Nephron (organoid): Measurements from ENCODE around the gene TMEM208.
A peak's percentile ranks its signal among the peaks of the same experiment; 100 is the strongest.

Experiments
- H3K27ac Mint-ChIP-seq, 3 experiments: 2 replicates each; pipeline ENCODE4 v1.8.0; 2020; ENCODE audit warnings: mixed read lengths in 3 of 3, mild to moderate bottlenecking in 2 of 3, moderate library complexity in 1 of 3
- H3K27me3 Mint-ChIP-seq: 2 replicates; pipeline ENCODE4 v1.8.0; 2021; ENCODE audit warnings: low read depth, mild to moderate bottlenecking, moderate library complexity, mixed read lengths
- H3K36me3 Mint-ChIP-seq: 2 replicates; pipeline ENCODE4 v1.8.0; 2020; ENCODE audit warnings: low read depth, mixed read lengths
- H3K4me1 Mint-ChIP-seq: 2 replicates; pipeline ENCODE4 v1.8.0; 2020; ENCODE audit warnings: mixed read lengths
- H3K4me3 Mint-ChIP-seq, 3 experiments: 2 replicates each; pipeline ENCODE4 v1.8.0; 2020; ENCODE audit warnings: mild to moderate bottlenecking in 3 of 3, mixed read lengths in 3 of 3, moderate library complexity in 2 of 3
- H3K9me3 Mint-ChIP-seq: 2 replicates; pipeline ENCODE4 v1.8.0; 2020; ENCODE audit warnings: mixed read lengths
- TF ChIP-seq, protein P1 (sequence below), 3 experiments: fragments of 200-600 bp; sonication (generic); IDR thresholded peaks; one replicate each; pipeline ENCODE4 v1.5.0; 2021; ENCODE audit warnings: antibody characterized with exemption in 3 of 3; ENCODE audit not compliant: unreplicated experiment in 3 of 3

Gene TMEM208

DNA sequence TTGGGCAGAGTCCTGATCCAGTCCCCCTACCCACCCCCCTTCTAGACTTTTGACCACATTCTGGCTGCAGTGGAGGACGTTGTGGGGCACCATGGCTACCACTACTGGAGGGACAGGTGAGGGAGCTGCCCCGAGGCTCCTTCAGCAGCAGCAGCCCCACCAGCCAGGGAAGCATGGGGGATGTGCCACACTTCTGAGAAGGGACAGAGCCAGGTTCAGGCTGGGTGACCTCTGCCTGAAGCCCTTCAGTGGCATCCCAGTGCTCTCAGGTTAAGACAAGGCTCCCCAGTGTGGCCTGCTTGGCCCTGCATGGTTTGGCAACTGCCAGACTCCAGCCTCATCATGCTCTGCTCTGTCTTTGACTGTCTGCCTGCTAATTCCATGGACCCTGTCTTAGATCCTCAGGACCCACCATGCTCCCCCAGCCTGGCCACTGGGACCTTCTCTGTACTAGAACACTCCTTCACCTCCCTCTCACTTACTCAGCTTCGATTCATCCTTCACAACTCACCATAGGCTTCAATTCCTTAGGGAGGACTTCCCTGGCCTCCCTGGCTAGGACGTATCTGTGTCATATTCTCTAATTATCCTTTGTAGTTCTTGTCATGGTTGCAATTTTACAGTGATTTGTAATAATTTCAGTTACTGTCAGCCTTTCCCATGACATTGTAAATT lies 30.7 kb downstream of the TMEM208 start:
- Mint-ChIP-seq H3K9me3 (no peaks in the 10 kb centered on the region), H3K4me3 (no peak overlapping the region), H3K36me3 (no peaks in the 10 kb centered on the region), H3K4me1 (peaks cover 10% of the 10 kb centered on the region), H3K27me3 (peaks cover 2% of the 10 kb centered on the region), H3K27ac (no peak overlapping the region)
- TF ChIP-seq, protein P1, sequence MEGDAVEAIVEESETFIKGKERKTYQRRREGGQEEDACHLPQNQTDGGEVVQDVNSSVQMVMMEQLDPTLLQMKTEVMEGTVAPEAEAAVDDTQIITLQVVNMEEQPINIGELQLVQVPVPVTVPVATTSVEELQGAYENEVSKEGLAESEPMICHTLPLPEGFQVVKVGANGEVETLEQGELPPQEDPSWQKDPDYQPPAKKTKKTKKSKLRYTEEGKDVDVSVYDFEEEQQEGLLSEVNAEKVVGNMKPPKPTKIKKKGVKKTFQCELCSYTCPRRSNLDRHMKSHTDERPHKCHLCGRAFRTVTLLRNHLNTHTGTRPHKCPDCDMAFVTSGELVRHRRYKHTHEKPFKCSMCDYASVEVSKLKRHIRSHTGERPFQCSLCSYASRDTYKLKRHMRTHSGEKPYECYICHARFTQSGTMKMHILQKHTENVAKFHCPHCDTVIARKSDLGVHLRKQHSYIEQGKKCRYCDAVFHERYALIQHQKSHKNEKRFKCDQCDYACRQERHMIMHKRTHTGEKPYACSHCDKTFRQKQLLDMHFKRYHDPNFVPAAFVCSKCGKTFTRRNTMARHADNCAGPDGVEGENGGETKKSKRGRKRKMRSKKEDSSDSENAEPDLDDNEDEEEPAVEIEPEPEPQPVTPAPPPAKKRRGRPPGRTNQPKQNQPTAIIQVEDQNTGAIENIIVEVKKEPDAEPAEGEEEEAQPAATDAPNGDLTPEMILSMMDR (IDR thresholded peaks at IDR 0.05; ENCODE audit: unreplicated experiment in 3 of 3): no peak

DNA sequence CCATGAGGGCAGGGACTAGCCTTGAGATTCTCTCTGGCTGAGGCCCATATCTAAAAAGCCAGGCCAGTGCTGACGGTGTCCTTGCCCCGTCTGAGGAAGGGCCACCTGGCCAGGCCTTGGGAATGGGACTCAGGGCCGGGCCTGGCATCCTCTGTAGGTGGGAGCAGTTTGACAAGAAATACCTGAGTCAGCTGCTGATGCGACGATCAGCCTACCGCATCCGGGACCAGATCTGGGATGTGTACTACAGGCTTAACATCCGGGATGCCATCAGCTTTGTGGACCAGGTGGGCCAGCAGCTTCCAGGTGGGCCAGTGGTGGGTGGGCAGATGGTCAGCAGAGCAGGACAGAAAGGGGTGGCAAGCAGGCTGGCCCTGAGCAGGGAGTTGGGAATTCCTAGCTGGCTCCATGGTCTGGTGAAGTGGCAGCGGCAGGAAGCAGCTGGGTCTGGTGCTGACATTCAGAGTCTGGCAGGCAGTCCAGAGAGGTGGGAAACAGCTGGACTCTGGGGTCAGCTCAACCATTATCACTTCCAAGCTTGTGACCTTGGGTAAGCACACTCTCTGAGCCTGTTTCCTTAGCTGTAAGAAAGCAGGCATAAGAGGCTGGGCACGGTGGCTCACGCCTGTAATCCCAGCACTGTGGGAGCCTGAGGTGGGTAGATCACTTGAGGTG lies 31.4 kb downstream of the TMEM208 start:
- no peak overlapping the region for H3K27ac Mint-ChIP-seq
- TF ChIP-seq, protein P1 (IDR thresholded peaks at IDR 0.05; ENCODE audit: unreplicated experiment in 3 of 3): no peak

DNA sequence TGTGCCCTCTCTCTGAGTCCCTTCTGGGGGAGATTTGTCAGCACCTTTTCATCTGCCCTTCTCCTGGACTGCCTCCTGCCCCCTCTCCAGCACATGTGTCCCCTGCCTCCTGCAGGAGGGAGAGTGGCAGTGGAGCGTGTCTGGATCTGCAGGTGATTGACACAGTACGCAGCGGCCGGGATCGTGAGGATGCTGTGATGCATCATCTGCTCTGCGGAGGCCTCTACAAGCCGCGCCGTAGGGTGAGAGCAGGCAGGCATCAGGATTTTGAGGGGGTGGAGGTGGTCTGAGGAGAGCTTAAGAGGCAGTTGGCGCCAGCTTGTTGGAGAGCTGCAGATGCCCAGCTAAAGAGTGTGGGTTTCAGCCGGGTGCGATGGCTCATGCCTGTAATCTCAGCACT lies 32.8 kb downstream of the TMEM208 start:
- Mint-ChIP-seq H3K4me1 (peaks cover 10% of the 10 kb centered on the region), H3K36me3 (no peaks in the 10 kb centered on the region), H3K4me3 (no peak overlapping the region), H3K27ac (no peak overlapping the region), H3K27me3 (peaks cover 10% of the 10 kb centered on the region), H3K9me3 (no peaks in the 10 kb centered on the region)
- TF ChIP-seq, protein P1 (IDR thresholded peaks at IDR 0.05; ENCODE audit: unreplicated experiment in 3 of 3): no peak

More for the DNA sequence above, 31.4 kb downstream of the TMEM208 start:
- H3K36me3 Mint-ChIP-seq: no peaks in the 10 kb centered on the region
- H3K4me3 Mint-ChIP-seq: no peak overlapping the region
- H3K27me3 Mint-ChIP-seq: peaks cover 3% of the 10 kb centered on the region
- H3K9me3 Mint-ChIP-seq: no peaks in the 10 kb centered on the region
- peaks cover 10% of the 10 kb centered on the region for H3K4me1 Mint-ChIP-seq

DNA sequence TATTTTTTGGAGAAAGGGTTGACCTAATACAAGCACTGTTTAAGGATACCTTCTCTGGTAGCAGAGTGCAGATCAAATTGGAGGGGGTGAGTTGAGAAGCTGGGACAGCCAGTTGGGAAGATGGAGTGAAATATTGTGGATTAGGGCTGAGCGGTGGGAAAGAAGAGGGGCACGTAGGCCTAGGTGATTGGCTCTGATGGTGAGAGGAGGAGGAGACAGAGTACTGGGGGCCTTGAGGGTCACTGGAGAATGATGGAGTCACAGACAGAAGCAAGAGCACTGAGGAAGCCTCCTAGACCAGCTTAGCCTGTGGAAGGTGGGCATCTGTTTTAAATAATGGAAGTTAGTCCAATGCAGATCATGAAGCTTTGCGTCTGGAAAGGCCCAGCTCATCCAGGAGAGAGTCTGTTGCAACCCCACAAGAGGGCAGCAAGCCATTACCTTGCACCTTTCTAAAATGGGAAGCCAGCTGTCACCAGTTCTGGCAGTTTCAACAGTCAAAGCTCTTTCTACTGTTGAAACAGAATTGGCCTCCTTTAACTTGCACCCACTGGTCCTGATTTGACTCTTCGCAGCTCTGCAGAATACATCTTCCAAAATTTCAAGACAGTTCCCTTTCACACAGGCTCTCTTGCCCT lies 33.6 kb downstream of the TMEM208 start:
- TF ChIP-seq, protein P1 (IDR thresholded peaks at IDR 0.05; ENCODE audit: unreplicated experiment in 3 of 3): peak; percentile 46 to 61 (median 60)
- no peaks in the 10 kb centered on the region for H3K36me3 Mint-ChIP-seq
- no peaks in the 10 kb centered on the region for H3K9me3 Mint-ChIP-seq
- peaks cover 10% of the 10 kb centered on the region for H3K4me1 Mint-ChIP-seq
- H3K4me3 Mint-ChIP-seq: no peak overlapping the region
- H3K27ac Mint-ChIP-seq: no peak overlapping the region
- H3K27me3 Mint-ChIP-seq: peaks cover 14% of the 10 kb centered on the region

DNA sequence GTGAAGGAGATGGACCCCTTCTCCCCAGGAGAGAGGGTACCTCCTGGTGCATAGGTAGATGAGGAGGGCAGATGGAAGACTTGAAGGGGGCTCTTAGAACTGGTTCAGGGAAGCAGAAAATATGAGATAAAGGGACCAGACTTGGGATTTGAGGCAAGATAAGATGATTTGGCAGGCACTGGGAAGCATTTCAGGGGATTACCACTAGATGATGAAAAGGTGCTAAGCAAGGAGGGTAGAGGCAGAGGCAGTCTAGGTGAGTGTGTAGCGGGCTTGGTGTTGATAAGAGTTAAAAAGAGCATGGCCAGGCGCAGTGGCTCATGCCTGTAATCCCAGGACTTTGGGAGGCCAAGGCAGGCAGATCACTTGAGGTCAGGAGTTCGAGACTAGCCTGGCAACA lies 36.3 kb downstream of the TMEM208 start:
- H3K27me3 Mint-ChIP-seq: peaks cover 22% of the 10 kb centered on the region
- no peaks in the 10 kb centered on the region for H3K9me3 Mint-ChIP-seq
- H3K36me3 Mint-ChIP-seq: no peaks in the 10 kb centered on the region
- no peak overlapping the region for H3K4me3 Mint-ChIP-seq
- H3K27ac Mint-ChIP-seq: no peak overlapping the region
- TF ChIP-seq, protein P1 (IDR thresholded peaks at IDR 0.05; ENCODE audit: unreplicated experiment in 3 of 3): no peak
- peaks cover 10% of the 10 kb centered on the region for H3K4me1 Mint-ChIP-seq
